Body of pancreas (tissue), 4 donors: ENCODE measurements around the gene S100B.

ENCODE experiments used
- POLR2A ChIP-seq, 3 donors: fragments of 450-650 bp; IDR thresholded peaks; one replicate each; pipeline ENCODE4 v1.6.1; 2016; ENCODE audit warnings: antibody characterized with exemption in 3 of 3, mild to moderate bottlenecking in 2 of 3
- TF ChIP-seq, protein P1 (sequence below), 7 experiments: fragments of 450-650 bp in 4 of 7; fragments of 200-600 bp in 3 of 7; sonication (generic) in 3 of 7; IDR thresholded peaks; one replicate each; pipeline ENCODE4 v1.5.1; 2016 to 2019; ENCODE audit warnings: antibody characterized with exemption in 7 of 7

DNA sequence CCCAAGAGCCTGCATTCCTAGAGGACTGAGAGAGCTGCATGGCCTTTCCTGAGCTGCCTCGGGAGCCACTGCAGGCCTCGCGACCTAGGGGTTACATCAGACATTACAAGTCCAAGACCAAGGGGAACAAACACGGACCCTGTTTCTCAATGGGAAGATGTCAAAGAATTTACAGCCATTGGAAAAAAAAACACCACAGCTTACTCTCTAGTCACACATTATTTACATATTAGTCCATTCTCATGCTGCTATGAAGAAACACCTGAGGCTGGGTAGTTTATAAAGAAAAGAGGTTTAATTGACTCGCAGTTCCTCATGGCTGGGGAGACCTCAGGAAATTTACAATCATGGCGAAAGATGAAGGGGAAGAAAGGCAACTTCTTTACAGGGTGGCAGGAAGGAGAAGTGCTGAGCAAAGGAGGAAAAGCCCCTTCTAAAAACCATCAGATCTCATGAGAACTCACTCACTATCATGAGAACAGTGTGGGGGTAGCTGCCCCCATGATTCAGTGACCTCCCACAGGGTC, 22.2 kb upstream of the S100B start:
- TF ChIP-seq, protein P1, sequence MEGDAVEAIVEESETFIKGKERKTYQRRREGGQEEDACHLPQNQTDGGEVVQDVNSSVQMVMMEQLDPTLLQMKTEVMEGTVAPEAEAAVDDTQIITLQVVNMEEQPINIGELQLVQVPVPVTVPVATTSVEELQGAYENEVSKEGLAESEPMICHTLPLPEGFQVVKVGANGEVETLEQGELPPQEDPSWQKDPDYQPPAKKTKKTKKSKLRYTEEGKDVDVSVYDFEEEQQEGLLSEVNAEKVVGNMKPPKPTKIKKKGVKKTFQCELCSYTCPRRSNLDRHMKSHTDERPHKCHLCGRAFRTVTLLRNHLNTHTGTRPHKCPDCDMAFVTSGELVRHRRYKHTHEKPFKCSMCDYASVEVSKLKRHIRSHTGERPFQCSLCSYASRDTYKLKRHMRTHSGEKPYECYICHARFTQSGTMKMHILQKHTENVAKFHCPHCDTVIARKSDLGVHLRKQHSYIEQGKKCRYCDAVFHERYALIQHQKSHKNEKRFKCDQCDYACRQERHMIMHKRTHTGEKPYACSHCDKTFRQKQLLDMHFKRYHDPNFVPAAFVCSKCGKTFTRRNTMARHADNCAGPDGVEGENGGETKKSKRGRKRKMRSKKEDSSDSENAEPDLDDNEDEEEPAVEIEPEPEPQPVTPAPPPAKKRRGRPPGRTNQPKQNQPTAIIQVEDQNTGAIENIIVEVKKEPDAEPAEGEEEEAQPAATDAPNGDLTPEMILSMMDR (IDR thresholded peaks at IDR 0.05): no peak
- TF ChIP-seq POLR2A (IDR thresholded peaks at IDR 0.05): no peak
